Retinal pigment epithelial cell (primary cell): ENCODE results near the gene C4orf33.

ENCODE experiments used
- DNase-seq: peaks from one replicate; pipeline ENCODE4 v3.0.0-alpha.2; 2010; ENCODE audit warnings: low read depth
- H3K4me3 ChIP-seq: 2 replicates; pipeline ENCODE4 v1.5.1; 2011; ENCODE audit warnings: mild to moderate bottlenecking, low read length, control low read depth, moderate library complexity
- TF ChIP-seq, protein P1 (sequence below): conservative IDR thresholded peaks from 2 replicates; pipeline ENCODE4 v1.5.1; 2011; ENCODE audit warnings: low read depth, low read length, control low read depth, inconsistent platforms

Gene C4orf33

GRCh38 chr4:129145222-129145730 is 49.3 kb downstream of the C4orf33 start:
- no peak overlapping the region for H3K4me3 ChIP-seq
- TF ChIP-seq, protein P1, sequence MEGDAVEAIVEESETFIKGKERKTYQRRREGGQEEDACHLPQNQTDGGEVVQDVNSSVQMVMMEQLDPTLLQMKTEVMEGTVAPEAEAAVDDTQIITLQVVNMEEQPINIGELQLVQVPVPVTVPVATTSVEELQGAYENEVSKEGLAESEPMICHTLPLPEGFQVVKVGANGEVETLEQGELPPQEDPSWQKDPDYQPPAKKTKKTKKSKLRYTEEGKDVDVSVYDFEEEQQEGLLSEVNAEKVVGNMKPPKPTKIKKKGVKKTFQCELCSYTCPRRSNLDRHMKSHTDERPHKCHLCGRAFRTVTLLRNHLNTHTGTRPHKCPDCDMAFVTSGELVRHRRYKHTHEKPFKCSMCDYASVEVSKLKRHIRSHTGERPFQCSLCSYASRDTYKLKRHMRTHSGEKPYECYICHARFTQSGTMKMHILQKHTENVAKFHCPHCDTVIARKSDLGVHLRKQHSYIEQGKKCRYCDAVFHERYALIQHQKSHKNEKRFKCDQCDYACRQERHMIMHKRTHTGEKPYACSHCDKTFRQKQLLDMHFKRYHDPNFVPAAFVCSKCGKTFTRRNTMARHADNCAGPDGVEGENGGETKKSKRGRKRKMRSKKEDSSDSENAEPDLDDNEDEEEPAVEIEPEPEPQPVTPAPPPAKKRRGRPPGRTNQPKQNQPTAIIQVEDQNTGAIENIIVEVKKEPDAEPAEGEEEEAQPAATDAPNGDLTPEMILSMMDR: no peak
- no peak for DNase-seq

GRCh38 chr4:129146639-129147038 is 50.7 kb downstream of the C4orf33 start:
- TF ChIP-seq, protein P1: no peak
- DNase-seq: no peak
- no peak overlapping the region for H3K4me3 ChIP-seq

DNA sequence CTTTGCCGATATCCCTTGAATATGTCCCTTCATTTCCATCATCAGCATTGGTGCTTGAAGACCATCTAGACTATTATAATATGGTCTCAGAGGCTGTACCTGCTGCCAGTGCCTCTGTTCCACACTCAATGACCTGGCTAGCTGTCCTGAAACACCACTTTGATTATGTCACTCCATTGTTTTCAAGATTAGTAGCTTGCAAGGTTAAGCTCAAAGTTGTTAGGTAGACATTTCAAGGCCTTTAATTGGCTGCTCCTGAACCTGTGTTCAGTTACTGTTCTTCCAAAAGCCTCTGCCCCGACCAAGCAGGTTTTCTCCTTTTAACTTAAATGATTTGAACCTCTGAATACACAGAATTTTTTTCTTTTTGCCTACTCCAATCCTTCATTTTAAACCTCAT is 52.9 kb downstream of the C4orf33 start:
- no peak for DNase-seq
- no peak overlapping the region for H3K4me3 ChIP-seq
- TF ChIP-seq, protein P1: no peak

- TF ChIP-seq, protein P1: no peak
- no peak overlapping the region for H3K4me3 ChIP-seq
- DNase-seq: no peak
Observed at GRCh38 chr4:129149906-129150305, 54.0 kb downstream of the C4orf33 start.

DNA sequence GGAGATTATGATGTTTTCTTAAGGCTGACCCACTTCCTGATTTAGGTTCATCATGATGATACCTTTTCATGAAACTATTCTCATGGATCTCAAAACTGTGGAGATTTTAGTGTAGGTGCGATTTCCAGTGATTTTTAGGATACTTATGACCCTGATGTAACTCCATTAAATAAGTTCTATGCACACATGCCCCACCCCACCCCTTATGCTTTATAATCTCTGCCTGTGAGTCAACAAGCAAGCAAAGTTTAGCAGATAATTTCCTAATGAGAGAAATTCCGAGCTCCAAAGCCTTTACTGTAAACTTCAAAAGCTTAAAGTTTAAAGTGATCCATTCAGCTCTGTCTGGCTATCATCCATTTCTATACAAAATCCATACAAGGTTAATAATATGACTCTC is 56.4 kb downstream of the C4orf33 start:
- H3K4me3 ChIP-seq: no peak overlapping the region
- TF ChIP-seq, protein P1: no peak
- DNase-seq: no peak

DNA sequence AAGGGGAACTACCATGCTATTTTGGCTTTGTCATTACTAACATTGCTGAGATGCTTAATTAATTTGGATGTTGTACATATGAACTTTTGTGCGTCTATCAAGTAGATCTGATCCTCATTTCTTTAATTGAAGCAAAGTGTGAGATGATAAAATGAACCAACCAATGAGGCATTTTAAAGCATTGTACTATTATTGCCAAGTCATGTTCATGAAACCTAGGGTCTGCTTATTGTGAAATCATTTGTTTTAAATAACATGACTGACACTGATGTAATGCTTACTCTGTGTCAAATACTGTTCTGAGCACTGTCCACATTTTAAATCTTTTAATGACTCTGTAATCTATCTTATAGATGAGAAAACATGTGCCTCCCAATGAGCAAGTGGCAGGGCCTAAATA is 57.7 kb downstream of the C4orf33 start:
- no peak for DNase-seq
- no peak overlapping the region for H3K4me3 ChIP-seq
- TF ChIP-seq, protein P1: no peak

- no peak overlapping the region for H3K4me3 ChIP-seq
- DNase-seq: no peak
- TF ChIP-seq, protein P1: no peak
Observed at GRCh38 chr4:129162450-129162849, 66.5 kb downstream of the C4orf33 start.
